SK-N-SH (cell line): Measurements from ENCODE around the gene CUL1. TPM values are rescaled to one million over a fixed set of nuclear protein-coding genes. Genes with fewer than 3 reads are reported as not detected.

Source experiments
- CTCF ChIA-PET: fragments of 300-600, 350-600 bp; formaldehyde crosslinking; extraction: SDS; loops from one replicate; lab custom pipeline; 2021; lab: Yijun Ruan, JAX
- POLR2A ChIA-PET: fragments of 350-600 bp; sonication (Branson Sonifier 250); formaldehyde crosslinking; extraction: SDS; loops from one replicate; lab custom pipeline; 2020; ENCODE audit warnings: antibody characterized with exemption, inconsistent platforms; lab: Yijun Ruan, JAX
- DNase-seq: peaks from one replicate; pipeline ENCODE4 v3.0.0; 2012
- H2AFZ ChIP-seq: fragments of 200-600 bp; sonication (generic); 2 replicates; pipeline ENCODE4 v1.8.1; 2016; ENCODE audit warnings: antibody characterized with exemption, mild to moderate bottlenecking, low read depth
- H3F3A ChIP-seq: fragments of 200-600 bp; sonication (generic); replicated peaks from 2 replicates; pipeline ENCODE3; 2016; ENCODE audit warnings: antibody characterized with exemption, mild to moderate bottlenecking; ENCODE audit not compliant: insufficient read depth
- H3K27ac ChIP-seq, 2 experiments: fragments of 200-500 bp in 1 of 2; fragments of 200-600 bp in 1 of 2; sonication (Bioruptor generic) in 1 of 2; sonication (generic), shearing (Covaris generic) in 1 of 2; 2 replicates each; pipeline versions ENCODE4 v1.5.1 to v1.6.1; 2014 to 2016; ENCODE audit warnings: low read depth in 2 of 2, inconsistent platforms in 1 of 2, low read length in 1 of 2, mild to moderate bottlenecking in 1 of 2, mixed read lengths in 1 of 2
- H3K27me3 ChIP-seq: fragments of 200-600 bp; sonication (generic), shearing (Covaris generic); 2 replicates; pipeline ENCODE4 v1.6.1; 2016; ENCODE audit warnings: mixed run types; ENCODE audit not compliant: insufficient read depth
- H3K36me3 ChIP-seq, 2 experiments: fragments of 200-500 bp in 1 of 2; fragments of 200-600 bp in 1 of 2; sonication (Bioruptor generic) in 1 of 2; sonication (generic) in 1 of 2; replicated peaks in 1 of 2; 2 replicates each; pipeline versions ENCODE3 to v1.5.1; 2014 to 2016; ENCODE audit warnings: low read length in 1 of 2, mild to moderate bottlenecking in 1 of 2; ENCODE audit not compliant: insufficient read depth in 2 of 2, control insufficient read depth in 1 of 2
- H3K4me1 ChIP-seq, 2 experiments: fragments of 200-500 bp in 1 of 2; fragments of 200-600 bp in 1 of 2; sonication (Bioruptor generic) in 1 of 2; sonication (generic), shearing (Covaris generic) in 1 of 2; 2 replicates each; pipeline versions ENCODE4 v1.5.1 to v1.6.1; 2014 to 2016; ENCODE audit warnings: low read depth in 1 of 2, low read length in 1 of 2, mixed run types in 1 of 2; ENCODE audit not compliant: insufficient read depth in 2 of 2, control insufficient read depth in 1 of 2
- H3K4me2 ChIP-seq: fragments of 200-600 bp; sonication (generic), shearing (Covaris generic); 2 replicates; pipeline ENCODE4 v1.6.1; 2017; ENCODE audit warnings: mixed run types
- H3K4me3 ChIP-seq, 2 experiments: fragments of 200-500 bp in 1 of 2; fragments of 200-600 bp in 1 of 2; sonication (Bioruptor generic) in 1 of 2; sonication (generic), shearing (Covaris generic) in 1 of 2; 2 replicates each; pipeline versions ENCODE4 v1.5.1 to v1.8.1; 2014 to 2016; ENCODE audit warnings: low read depth in 2 of 2, inconsistent platforms in 1 of 2, low read length in 1 of 2, mild to moderate bottlenecking in 1 of 2, mixed read lengths in 1 of 2, moderate library complexity in 1 of 2
- H3K79me2 ChIP-seq: fragments of 200-600 bp; sonication (generic); 2 replicates; pipeline ENCODE4 v1.8.1; 2017; ENCODE audit warnings: mild to moderate bottlenecking; ENCODE audit not compliant: insufficient read depth
- H3K9ac ChIP-seq: fragments of 200-600 bp; sonication (generic); 2 replicates; pipeline ENCODE4 v1.6.1; 2017; ENCODE audit warnings: mixed run types
- H3K9me2 ChIP-seq: fragments of 200-600 bp; sonication (generic); 2 replicates; pipeline ENCODE4 v1.6.1; 2017; ENCODE audit warnings: mixed run types
- H3K9me3 ChIP-seq: fragments of 200-600 bp; sonication (generic); 2 replicates; pipeline ENCODE4 v1.6.1; 2017; ENCODE audit warnings: mixed run types, mild to moderate bottlenecking, moderate library complexity
- H4K20me1 ChIP-seq: fragments of 200-600 bp; sonication (generic); 2 replicates; pipeline ENCODE4 v1.6.1; 2017; ENCODE audit warnings: mild to moderate bottlenecking, mixed run types; ENCODE audit not compliant: insufficient read depth
- CHD2 ChIP-seq: fragments of 150-350 bp; IDR thresholded peaks from 2 replicates; pipeline ENCODE4 v1.6.1; 2018; ENCODE audit warnings: low read length; ENCODE audit not compliant: partially characterized antibody
- EP300 ChIP-seq, 2 experiments: IDR thresholded peaks; 2 replicates each; pipeline versions ENCODE4 v1.4.0 to v1.6.1; 2012; ENCODE audit warnings: borderline replicate concordance in 1 of 2, low read depth in 1 of 2, low read length in 1 of 2
- EZH2phosphoT487 ChIP-seq: fragments of 200-600 bp; sonication (generic); IDR thresholded peaks from 2 replicates; pipeline ENCODE4 v1.6.1; 2017; ENCODE audit warnings: low read depth, mixed run types, mild to moderate bottlenecking, antibody characterized with exemption, moderate library complexity, borderline replicate concordance
- FOXM1 ChIP-seq: IDR thresholded peaks from 2 replicates; pipeline ENCODE4 v1.4.0; 2012; ENCODE audit warnings: low read depth, mild to moderate bottlenecking
- GATA2 ChIP-seq: sonication (generic); formaldehyde crosslinking; IDR thresholded peaks from 2 replicates; pipeline ENCODE4 v1.5.0; 2020; ENCODE audit warnings: mild to moderate bottlenecking, missing genetic modification reagents
- JUND ChIP-seq: IDR thresholded peaks from 2 replicates; pipeline ENCODE4 v1.4.0; 2012
- MAX ChIP-seq: IDR thresholded peaks from 2 replicates; pipeline ENCODE4 v1.4.0; 2012; ENCODE audit warnings: low read depth
- MEF2A ChIP-seq: IDR thresholded peaks from 2 replicates; pipeline ENCODE4 v1.4.0; 2012; ENCODE audit warnings: low read depth, borderline replicate concordance
- MXI1 ChIP-seq: IDR thresholded peaks from 2 replicates; pipeline ENCODE4 v1.6.1; 2012; ENCODE audit warnings: mild to moderate bottlenecking, low read depth, low read length, improper control_type of control experiment
- NRF1 ChIP-seq: IDR thresholded peaks from 2 replicates; pipeline ENCODE4 v1.6.1; 2012; ENCODE audit warnings: low read depth, mild to moderate bottlenecking, low read length
- SIN3A ChIP-seq: IDR thresholded peaks from 2 replicates; pipeline ENCODE4 v1.6.1; 2012; ENCODE audit warnings: low read depth, mild to moderate bottlenecking, low read length, moderate library complexity, borderline replicate concordance
- SMC3 ChIP-seq: IDR thresholded peaks from 2 replicates; pipeline ENCODE4 v1.6.1; 2012; ENCODE audit warnings: low read depth, low read length, improper control_type of control experiment
- USF2 ChIP-seq: fragments of 150-350 bp; IDR thresholded peaks from 2 replicates; pipeline ENCODE4 v1.6.1; 2017; ENCODE audit warnings: antibody characterized with exemption, low read length, low read depth, borderline replicate concordance
- YY1 ChIP-seq: IDR thresholded peaks from 2 replicates; pipeline ENCODE4 v1.4.0; 2012; ENCODE audit warnings: low read depth, mild to moderate bottlenecking
- WGBS: methylation state at CpG from one replicate; pipeline ENCODE4 v1.1.6; 2017; ENCODE audit warnings: low lambda C conversion rate; 5-methylcytosine and 5-hydroxymethylcytosine counted together
- polyA plus RNA-seq, 3 experiments: library from polyadenylated mRNA; depleted of rRNA; stranded (reverse); fragments of >200 nt; gene quantifications; 2 replicates each; pipeline ENCODE4 v1.2.3, GENCODE V29; 2012

The CUL1 gene
- polyA plus RNA-seq, 1 of the 3 experiments (the other 2 are of a cell fraction) = 45.2 TPM

GRCh38 chr7:148799893-148800555 lies 101.3 kb downstream of the CUL1 start:
- Histone ChIP-seq H3K27ac (no peak overlapping the region), H4K20me1 (no peaks in the 10 kb centered on the region), H3K9ac (no peak overlapping the region), H3K4me1 (no peaks in the 10 kb centered on the region), H3K4me2 (no peak overlapping the region), H3K4me3 (no peak overlapping the region), H2AFZ (no peak overlapping the region), H3K27me3 (no peaks in the 10 kb centered on the region), H3K79me2 (peaks cover 5% of the 10 kb centered on the region; the same call in 1 of the 2 replicates), H3K9me2 (no peaks in the 10 kb centered on the region), H3K9me3 (no peaks in the 10 kb centered on the region), H3F3A (peaks cover 4% of the 10 kb centered on the region), H3K36me3 (peaks cover 62 to 65% of the 10 kb centered on the region in 2 experiments)
- TF ChIP-seq EP300 (IDR thresholded peaks at IDR 0.05; ENCODE audit: borderline replicate concordance in 1 of 2, low read depth in 1 of 2, low read length in 1 of 2) (no peak), MEF2A (no peak), JUND (no peak), SIN3A (no peak), MAX (no peak), FOXM1 (no peak), GATA2 (CRISPR knock-in tag) (no peak), USF2 (no peak), YY1 (no peak), CHD2 (no peak), EZH2phosphoT487 (no peak)
- WGBS = 96% methylated on average over 10 of the region's 10 CpGs
- DNase-seq = no peak
- ChIA-PET POLR2A (no interaction called here), CTCF (no interaction called here)

GRCh38 chr7:148800677-148801076 lies 102.0 kb downstream of the CUL1 start:
- no peak overlapping the region for H3K4me2 ChIP-seq
- no peak for TF ChIP-seq MXI1
- no peak for TF ChIP-seq SMC3
- no peak for TF ChIP-seq NRF1
- H4K20me1 ChIP-seq = no peaks in the 10 kb centered on the region
- no peak overlapping the region for H2AFZ ChIP-seq
- H3F3A ChIP-seq = peaks cover 4% of the 10 kb centered on the region
- H3K9me3 ChIP-seq = no peaks in the 10 kb centered on the region
- H3K4me3 ChIP-seq = no peak overlapping the region
- no peaks in the 10 kb centered on the region for H3K9me2 ChIP-seq
- H3K4me1 ChIP-seq = no peaks in the 10 kb centered on the region
- WGBS = 97% methylated on average over 13 of the region's 13 CpGs
- no peaks in the 10 kb centered on the region for H3K27me3 ChIP-seq
- peaks cover 59 to 66% of the 10 kb centered on the region in 2 experiments for H3K36me3 ChIP-seq
- H3K27ac ChIP-seq = no peak overlapping the region
- H3K79me2 ChIP-seq = peaks cover 5% of the 10 kb centered on the region; the same call in 1 of the 2 replicates
- ChIA-PET CTCF (no interaction called here), POLR2A (no interaction called here)
- no peak for DNase-seq
- H3K9ac ChIP-seq = no peak overlapping the region
